Fibroblast of lung (primary cell): ENCODE data around the gene MYO5B. TPM values are rescaled to one million over a fixed set of nuclear protein-coding genes. Genes with fewer than 3 reads are reported as not detected.

Source experiments
- DNase-seq, 2 donors: peaks; one replicate each; pipeline versions ENCODE4 v3.0.0 to v3.0.0-alpha.2; 2010; ENCODE audit warnings: low read depth in 2 of 2
- H2AFZ ChIP-seq: 2 replicates; pipeline ENCODE4 v1.5.1; 2012; ENCODE audit warnings: low read length, control low read depth, inconsistent platforms
- H3K27ac ChIP-seq: 2 replicates; pipeline ENCODE4 v1.5.1; 2011; ENCODE audit warnings: low read length, control low read depth; ENCODE audit not compliant: insufficient read depth
- H3K27me3 ChIP-seq: 2 replicates; pipeline ENCODE4 v1.5.1; 2011; ENCODE audit warnings: mild to moderate bottlenecking, low read length; ENCODE audit not compliant: control insufficient read depth, insufficient read depth
- H3K36me3 ChIP-seq: 2 replicates; pipeline ENCODE4 v1.5.1; 2011; ENCODE audit warnings: low read length; ENCODE audit not compliant: control insufficient read depth, insufficient read depth
- H3K4me1 ChIP-seq: 2 replicates; pipeline ENCODE4 v1.5.1; 2011; ENCODE audit warnings: low read length; ENCODE audit not compliant: control insufficient read depth, insufficient read depth; ENCODE audit errors: extremely low read depth
- H3K4me2 ChIP-seq: 2 replicates; pipeline ENCODE4 v1.5.1; 2011; ENCODE audit warnings: low read length, control low read depth; ENCODE audit not compliant: insufficient read depth; ENCODE audit errors: extremely low read depth
- H3K4me3 ChIP-seq, 4 experiments: fragments of 200-600 bp in 1 of 4; sonication (generic) in 1 of 4; replicated peaks in 1 of 4; 2 replicates each; pipeline ENCODE4 v1.5.1; 2011 to 2016; ENCODE audit warnings: low read length in 4 of 4, low read depth in 3 of 4, mild to moderate bottlenecking in 3 of 4, control low read depth in 2 of 4, inconsistent platforms in 1 of 4, mixed read lengths in 1 of 4; ENCODE audit not compliant: insufficient read depth in 1 of 4; ENCODE audit errors: control extremely low read depth in 1 of 4
- H3K79me2 ChIP-seq: 2 replicates; pipeline ENCODE4 v1.5.1; 2012; ENCODE audit warnings: mild to moderate bottlenecking, low read length, inconsistent platforms; ENCODE audit not compliant: control insufficient read depth, insufficient read depth
- H3K9ac ChIP-seq: 2 replicates; pipeline ENCODE4 v1.5.1; 2011; ENCODE audit warnings: mild to moderate bottlenecking, low read length, control low read depth; ENCODE audit not compliant: insufficient read depth
- H3K9me3 ChIP-seq: 2 replicates; pipeline ENCODE4 v1.5.1; 2012; ENCODE audit warnings: low read depth, low read length; ENCODE audit not compliant: control insufficient read depth, insufficient read depth
- H4K20me1 ChIP-seq: 2 replicates; pipeline ENCODE4 v1.5.1; 2011; ENCODE audit warnings: low read length; ENCODE audit not compliant: control insufficient read depth, insufficient read depth; ENCODE audit errors: extremely low read depth
- CTCF ChIP-seq, 2 donors: IDR thresholded peaks in 1 of 2; conservative IDR thresholded peaks in 1 of 2; 1 replicate in 1 of 2; 2 replicates in 1 of 2; pipeline ENCODE4 v1.5.1; 2011 to 2012; ENCODE audit warnings: low read length in 2 of 2, control low read depth in 1 of 2, inconsistent platforms in 1 of 2, low read depth in 1 of 2, mild to moderate bottlenecking in 1 of 2
- EZH2 ChIP-seq: IDR thresholded peaks from 2 replicates; pipeline ENCODE4 v1.5.1; 2012; ENCODE audit warnings: low read length, control low read depth, mild to moderate bottlenecking; ENCODE audit errors: missing control alignments
- polyA plus RNA-seq, 2 donors: library from polyadenylated mRNA; depleted of rRNA in 1 of 2; stranded (reverse) in 1 of 2; unstranded in 1 of 2; fragments of >200 nt; gene quantifications; 2 replicates each; pipeline ENCODE4 v1.2.1, GENCODE V29; 2011 to 2012; ENCODE audit warnings: missing spikeins in 1 of 2
- total RNA-seq: library from RNA; depleted of rRNA; stranded (reverse); fragments of >200 nt; gene quantifications from 2 replicates; pipeline ENCODE4 v1.2.1, GENCODE V29; 2014

The MYO5B gene
- total and polyA plus RNA-seq, 2 donors (not counting 1 experiment from before 2014, with no cell fraction given) = under 0.01 to 0.06 TPM

GRCh38 chr18:49856496-49856895, 338.5 kb downstream of the MYO5B start:
- H3K27ac ChIP-seq = no peak overlapping the region
- no peaks in the 10 kb centered on the region for H4K20me1 ChIP-seq
- no peak for TF ChIP-seq EZH2
- H3K36me3 ChIP-seq = no peaks in the 10 kb centered on the region
- no peak for DNase-seq
- no peaks in the 10 kb centered on the region for H3K4me1 ChIP-seq
- H3K4me3 ChIP-seq = no peak overlapping the region
- H3K9me3 ChIP-seq = no peaks in the 10 kb centered on the region
- H3K79me2 ChIP-seq = no peaks in the 10 kb centered on the region
- no peaks in the 10 kb centered on the region for H3K27me3 ChIP-seq
- no peak overlapping the region for H3K9ac ChIP-seq
- no peak overlapping the region for H2AFZ ChIP-seq
- no peak overlapping the region for H3K4me2 ChIP-seq

GRCh38 chr18:49855711-49856415, 339.1 kb downstream of the MYO5B start:
- Histone ChIP-seq H2AFZ (no peak overlapping the region), H3K4me3 (no peak overlapping the region), H3K4me2 (no peak overlapping the region), H3K9ac (no peak overlapping the region), H4K20me1 (no peaks in the 10 kb centered on the region), H3K27me3 (no peaks in the 10 kb centered on the region), H3K4me1 (no peaks in the 10 kb centered on the region), H3K36me3 (no peaks in the 10 kb centered on the region), H3K79me2 (no peaks in the 10 kb centered on the region), H3K27ac (no peak overlapping the region), H3K9me3 (no peaks in the 10 kb centered on the region)
- TF ChIP-seq CTCF (conservative IDR thresholded peaks at IDR 0.05 in 1 of 2, IDR thresholded peaks at IDR 0.05 in 1 of 2; ENCODE audit: low read depth in 1 of 2, low read length in 2 of 2) = no peak
- DNase-seq = no peak

- Histone ChIP-seq H3K9ac (no peak overlapping the region), H3K4me1 (no peaks in the 10 kb centered on the region), H2AFZ (no peak overlapping the region), H3K27me3 (no peaks in the 10 kb centered on the region), H3K79me2 (no peaks in the 10 kb centered on the region), H4K20me1 (no peaks in the 10 kb centered on the region), H3K36me3 (no peaks in the 10 kb centered on the region), H3K4me3 (no peak overlapping the region), H3K4me2 (no peak overlapping the region), H3K27ac (no peak overlapping the region), H3K9me3 (no peaks in the 10 kb centered on the region)
- no peak for DNase-seq
- no peak for TF ChIP-seq CTCF (conservative IDR thresholded peaks at IDR 0.05 in 1 of 2, IDR thresholded peaks at IDR 0.05 in 1 of 2; ENCODE audit: low read depth in 1 of 2, low read length in 2 of 2)
- TF ChIP-seq EZH2 = no peak
Measured at GRCh38 chr18:49854681-49855080, 340.3 kb downstream of the MYO5B start.
